ENCODE measurements around the gene C1QC.

The C1QC gene

DNA sequence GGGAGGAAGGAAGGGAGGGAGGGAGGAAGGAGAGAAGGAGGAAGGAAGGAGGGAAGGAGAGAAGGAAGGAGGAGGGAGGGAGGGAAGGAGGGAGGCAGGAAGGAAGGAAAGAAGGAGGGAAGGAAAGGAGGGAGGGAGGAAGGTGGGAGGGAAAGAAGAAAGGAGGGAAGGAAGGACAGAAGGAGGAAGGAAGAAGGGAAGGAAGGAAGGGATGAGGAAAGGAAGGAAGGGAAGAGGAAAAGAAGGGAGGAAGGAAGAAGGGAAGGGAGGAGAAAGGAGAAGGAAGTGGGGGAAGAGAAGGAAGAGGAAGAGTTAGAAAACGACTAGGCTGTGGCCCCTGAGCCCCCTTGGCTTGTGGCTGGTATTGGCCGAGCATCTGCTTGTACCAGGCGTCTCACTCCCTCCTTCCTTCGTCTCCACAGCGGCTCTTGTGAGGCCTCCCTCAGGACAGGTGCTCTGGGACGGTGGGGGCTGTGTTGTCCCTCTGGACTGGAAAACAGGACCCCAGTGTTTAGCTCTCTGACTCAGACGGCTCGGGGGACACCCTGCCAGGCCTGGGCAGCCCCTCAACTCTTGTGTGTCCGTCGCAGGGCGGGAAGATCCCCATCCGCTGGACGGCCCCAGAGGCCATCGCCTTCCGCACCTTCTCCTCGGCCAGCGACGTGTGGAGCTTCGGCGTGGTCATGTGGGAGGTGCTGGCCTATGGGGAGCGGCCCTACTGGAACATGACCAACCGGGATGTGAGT, 43.2 kb upstream of the C1QC start:
- no peak for TF ChIP-seq CTCF (IDR thresholded peaks at IDR 0.05; ENCODE audit: low read depth, low read length)
- no peaks in the 10 kb centered on the region for H3K4me1 ChIP-seq
- no peaks in the 10 kb centered on the region for H3K9me3 ChIP-seq
- no peak overlapping the region for H3K4me3 ChIP-seq (ENCODE audit: low read depth, low read length)
- no peaks in the 10 kb centered on the region for H3K27me3 ChIP-seq
- DNase-seq, result no peak
- no peaks in the 10 kb centered on the region for H3K36me3 ChIP-seq

- Histone ChIP-seq H3K36me3 (no peaks in the 10 kb centered on the region), H3K27me3 (no peaks in the 10 kb centered on the region), H3K4me3 (ENCODE audit: low read depth, low read length) (no peak overlapping the region), H3K4me1 (no peaks in the 10 kb centered on the region), H3K9me3 (no peaks in the 10 kb centered on the region)
- no peak for DNase-seq
- TF ChIP-seq CTCF (IDR thresholded peaks at IDR 0.05; ENCODE audit: low read depth, low read length), result no peak
These were observed 42.4 kb upstream of the C1QC start for GRCh38 chr1:22600817-22601605.

DNA sequence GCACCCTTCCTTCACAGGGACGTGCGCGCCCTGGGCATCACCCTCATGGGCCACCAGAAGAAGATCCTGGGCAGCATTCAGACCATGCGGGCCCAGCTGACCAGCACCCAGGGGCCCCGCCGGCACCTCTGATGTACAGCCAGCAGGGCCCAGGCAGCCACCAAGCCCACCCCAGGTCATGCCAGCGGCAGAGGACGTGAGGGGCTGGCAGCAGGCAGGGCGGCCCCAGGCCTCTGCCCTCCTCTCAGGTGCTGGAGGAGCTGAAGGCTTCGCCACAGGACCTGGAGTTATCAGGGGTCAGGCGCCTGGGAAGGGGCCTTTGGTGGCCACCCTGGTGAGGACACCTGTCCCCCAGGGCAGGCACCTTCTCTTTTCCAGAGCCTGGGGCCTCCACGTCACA, 41.8 kb upstream of the C1QC start:
- TF ChIP-seq CTCF (IDR thresholded peaks at IDR 0.05; ENCODE audit: low read depth, low read length), result no peak
- H3K27me3 ChIP-seq, result no peaks in the 10 kb centered on the region
- H3K4me3 ChIP-seq (ENCODE audit: low read depth, low read length), result no peak overlapping the region
- no peak for DNase-seq
- no peaks in the 10 kb centered on the region for H3K36me3 ChIP-seq
- no peaks in the 10 kb centered on the region for H3K9me3 ChIP-seq
- no peaks in the 10 kb centered on the region for H3K4me1 ChIP-seq

DNA sequence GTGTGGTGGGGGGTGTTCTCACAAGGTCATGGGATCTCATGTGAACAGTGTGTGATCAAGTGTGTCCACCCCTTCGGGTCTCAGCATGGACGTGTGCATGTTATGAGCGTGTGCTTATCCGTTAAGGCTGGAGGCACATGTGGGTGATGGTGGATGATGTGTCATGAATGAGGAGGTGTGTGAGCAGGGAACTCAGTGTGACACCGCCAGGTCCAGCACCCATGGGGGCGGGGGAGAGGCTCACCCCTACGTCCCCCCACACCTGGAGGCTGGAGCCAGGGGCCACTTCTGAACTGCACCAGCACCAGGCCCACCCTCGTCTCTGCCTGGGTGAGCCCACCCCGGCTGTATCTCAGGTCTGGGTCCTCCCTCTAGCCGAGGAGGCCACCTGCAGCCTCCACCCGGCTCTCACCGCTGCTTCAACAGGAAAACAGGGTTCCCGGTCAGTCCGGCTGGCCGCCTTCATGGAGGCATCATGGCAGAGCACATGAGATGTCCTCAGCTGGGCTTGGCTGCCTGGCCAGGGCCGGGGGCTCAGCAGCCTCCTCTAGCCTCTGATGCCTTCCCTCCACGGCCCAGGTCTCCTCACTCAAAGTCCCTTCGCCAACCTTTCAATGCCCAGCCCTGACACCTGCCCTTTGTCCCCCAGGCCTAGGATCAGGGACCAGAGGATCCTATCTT, 41.2 kb upstream of the C1QC start:
- Histone ChIP-seq H3K36me3 (no peaks in the 10 kb centered on the region), H3K9me3 (no peaks in the 10 kb centered on the region), H3K4me1 (no peaks in the 10 kb centered on the region), H3K27me3 (no peaks in the 10 kb centered on the region), H3K4me3 (ENCODE audit: low read depth, low read length) (no peak overlapping the region)
- no peak for DNase-seq
- no peak for TF ChIP-seq CTCF (IDR thresholded peaks at IDR 0.05; ENCODE audit: low read depth, low read length)

- Histone ChIP-seq H3K27me3 (no peaks in the 10 kb centered on the region), H3K4me3 (ENCODE audit: low read depth, low read length) (no peak overlapping the region), H3K9me3 (no peaks in the 10 kb centered on the region), H3K36me3 (no peaks in the 10 kb centered on the region), H3K4me1 (no peaks in the 10 kb centered on the region)
- DNase-seq, result no peak
- TF ChIP-seq CTCF (IDR thresholded peaks at IDR 0.05; ENCODE audit: low read depth, low read length), result no peak
These were observed 37.3 kb upstream of the C1QC start for GRCh38 chr1:22606161-22606560.
